Activated T-cell treated with anti-CD3 and anti-CD28 coated beads, Interleukin-2, amount 50 U/mL, for 4 hours (primary cell): ENCODE measurements around the gene EEF1AKMT4. TPM values are rescaled to one million over a fixed set of nuclear protein-coding genes. Genes with fewer than 3 reads are reported as not detected.

Experiments used
- ATAC-seq, 2 donors: fragments of 200-7000 bp; cut with Tn5 transposase; one replicate each; pipeline ENCODE4 v1.10.0; 2021
- DNase-seq: peaks from one replicate; pipeline ENCODE4 v3.0.0-alpha.2; 2020
- H3K27me3 Mint-ChIP-seq: one replicate; pipeline ENCODE4 v1.8.0; 2021; ENCODE audit warnings: low read depth, mixed read lengths
- H3K36me3 Mint-ChIP-seq: one replicate; pipeline ENCODE4 v1.8.0; 2022; ENCODE audit warnings: mixed read lengths; ENCODE audit not compliant: insufficient read depth
- H3K4me1 Mint-ChIP-seq: one replicate; pipeline ENCODE4 v1.8.0; 2021; ENCODE audit warnings: low read depth, mixed read lengths
- H3K4me3 Mint-ChIP-seq: one replicate; pipeline ENCODE4 v1.8.0; 2021; ENCODE audit warnings: mild to moderate bottlenecking, moderate library complexity, mixed read lengths
- H3K9me3 Mint-ChIP-seq: one replicate; pipeline ENCODE4 v1.8.0; 2021; ENCODE audit warnings: mixed read lengths
- total RNA-seq, 3 donors: library from RNA; stranded (reverse); gene quantifications; one replicate each; pipeline ENCODE4 v1.2.1, GENCODE V29; 2021

EEF1AKMT4 gene
- total RNA-seq, 3 donors from 2014 or later, result 15.2 to 19.7 (median 18.1) TPM

DNA sequence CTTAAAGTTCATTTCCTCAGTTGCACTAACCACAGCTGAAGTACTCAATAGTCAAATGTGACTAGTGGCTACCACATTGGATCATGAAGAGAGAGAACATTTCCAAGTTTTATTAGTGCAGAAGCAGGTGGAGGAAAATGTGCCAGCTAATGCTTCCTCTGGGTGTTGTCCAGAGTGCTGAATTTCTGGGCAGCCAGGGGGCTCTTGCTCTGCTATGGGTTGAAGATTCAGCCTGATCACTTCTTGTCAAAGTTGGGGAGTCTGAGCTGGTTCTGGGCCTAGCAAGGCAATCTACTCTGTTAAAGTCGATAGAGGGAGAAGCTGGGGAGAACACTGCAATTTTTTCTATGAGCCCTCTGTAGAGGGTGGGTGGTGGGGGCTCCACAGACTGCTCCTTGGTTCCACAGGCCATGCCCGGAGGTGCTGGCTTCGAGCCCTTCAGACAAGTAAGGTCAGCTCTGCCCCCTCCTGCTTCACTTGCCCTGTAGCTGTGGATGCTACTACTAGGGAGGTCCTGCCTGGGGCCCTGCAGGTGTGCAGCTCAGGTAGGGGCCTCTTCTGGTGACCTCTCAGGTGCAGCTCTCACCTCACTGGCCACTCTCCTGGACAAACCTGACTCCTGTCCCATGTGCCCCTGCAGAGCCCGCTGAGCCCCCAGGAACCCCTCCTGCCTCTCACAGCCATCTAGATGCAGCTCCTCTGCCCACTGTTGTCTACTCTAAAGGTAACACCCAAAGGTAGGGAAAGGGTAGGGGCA lies 8.9 kb upstream of the EEF1AKMT4 start:
- Mint-ChIP-seq H3K9me3 (no peaks in the 10 kb centered on the region), H3K36me3 (peaks cover 21% of the 10 kb centered on the region), H3K27me3 (no peaks in the 10 kb centered on the region), H3K4me3 (no peak overlapping the region), H3K4me1 (no peaks in the 10 kb centered on the region)
- peak in 1 of 2 donors; percentile 21 for ATAC-seq
- no peak for DNase-seq

DNA sequence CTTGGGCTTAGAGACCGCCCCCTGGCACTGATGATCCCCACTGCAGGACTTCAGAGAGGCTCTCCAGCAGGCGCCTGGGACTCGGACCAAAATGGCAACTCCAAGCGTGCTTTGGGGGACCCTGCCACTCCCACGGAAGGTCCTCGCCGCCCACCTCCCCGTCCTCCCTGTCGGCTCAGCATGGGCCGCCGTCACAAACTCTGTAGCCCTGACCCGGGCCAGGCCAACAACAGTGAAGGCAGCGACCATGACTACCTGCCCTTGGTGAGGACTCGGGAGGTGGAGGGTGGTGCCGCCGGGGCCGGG lies 8.4 kb upstream of the EEF1AKMT4 start:
- Mint-ChIP-seq H3K9me3 (no peaks in the 10 kb centered on the region), H3K4me3 (no peak overlapping the region), H3K4me1 (peaks cover under 1% of the 10 kb centered on the region), H3K27me3 (no peaks in the 10 kb centered on the region), H3K36me3 (peaks cover 26% of the 10 kb centered on the region)
- ATAC-seq (peak in 1 of 2 donors; percentile 20), DNase-seq (no peak)

DNA sequence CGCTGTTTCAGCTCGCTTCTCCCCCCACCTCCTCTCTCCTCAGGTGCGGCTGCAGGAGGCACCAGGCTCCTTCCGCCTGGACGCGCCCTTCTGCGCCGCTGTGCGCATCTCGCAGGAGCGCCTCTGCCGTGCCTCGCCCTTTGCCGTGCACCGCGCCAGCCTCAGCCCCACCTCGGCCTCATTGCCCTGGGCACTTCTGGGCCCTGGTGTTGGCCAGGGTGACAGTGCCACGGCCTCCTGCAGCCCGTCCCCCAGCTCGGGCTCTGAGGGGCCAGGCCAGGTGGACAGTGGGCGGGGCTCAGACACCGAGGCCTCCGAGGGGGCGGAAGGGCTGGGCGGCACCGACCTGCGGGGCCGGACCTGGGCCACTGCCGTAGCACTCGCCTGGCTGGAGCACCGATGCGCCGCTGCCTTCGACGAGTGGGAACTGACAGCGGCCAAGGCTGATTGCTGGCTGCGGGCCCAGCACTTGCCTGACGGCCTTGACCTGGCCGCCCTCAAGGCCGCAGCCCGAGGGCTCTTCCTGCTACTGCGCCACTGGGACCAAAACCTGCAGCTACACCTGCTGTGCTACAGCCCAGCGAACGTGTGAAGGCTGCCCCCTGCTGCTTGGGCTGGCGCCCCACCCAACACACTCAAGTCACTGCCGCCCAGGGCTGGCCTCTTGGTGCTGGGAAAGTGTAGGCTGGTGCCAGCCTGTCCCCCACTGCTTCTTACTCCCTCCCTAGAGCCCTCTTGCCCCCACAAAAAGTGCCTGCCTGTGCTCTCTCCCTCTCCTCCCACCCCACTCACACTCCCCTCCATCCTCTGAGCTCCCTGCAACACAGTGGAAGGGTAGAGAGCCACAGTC lies 7.8 kb upstream of the EEF1AKMT4 start:
- Mint-ChIP-seq H3K4me3 (no peak overlapping the region), H3K4me1 (peaks cover 2% of the 10 kb centered on the region), H3K9me3 (no peaks in the 10 kb centered on the region), H3K36me3 (peaks cover 27% of the 10 kb centered on the region), H3K27me3 (no peaks in the 10 kb centered on the region)
- ATAC-seq (peak; percentile 28 to 51), DNase-seq (no peak)

DNA sequence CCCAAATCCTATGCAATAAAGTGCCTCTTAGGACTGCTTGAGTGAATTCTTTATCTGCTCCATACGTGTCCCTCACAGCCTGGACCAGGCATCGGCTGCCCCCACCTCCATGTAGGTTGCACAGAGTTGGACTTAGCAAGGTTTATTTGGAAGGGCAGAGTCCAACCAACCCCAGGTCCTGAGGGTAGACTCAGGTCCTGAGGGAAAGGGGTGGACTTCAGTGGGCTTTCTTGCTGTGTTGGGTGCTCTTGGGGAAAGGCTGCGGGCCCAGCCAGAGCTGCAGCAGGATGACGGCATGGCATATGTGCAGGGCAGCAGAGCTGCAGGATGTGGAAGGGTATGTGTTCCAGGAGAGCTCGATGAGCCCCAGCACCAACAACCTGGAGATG lies 7.2 kb upstream of the EEF1AKMT4 start:
- Mint-ChIP-seq H3K4me1 (peaks cover 2% of the 10 kb centered on the region), H3K4me3 (no peak overlapping the region), H3K36me3 (peaks cover 27% of the 10 kb centered on the region), H3K27me3 (no peaks in the 10 kb centered on the region), H3K9me3 (no peaks in the 10 kb centered on the region)
- DNase-seq (no peak), ATAC-seq (no peak)

DNA sequence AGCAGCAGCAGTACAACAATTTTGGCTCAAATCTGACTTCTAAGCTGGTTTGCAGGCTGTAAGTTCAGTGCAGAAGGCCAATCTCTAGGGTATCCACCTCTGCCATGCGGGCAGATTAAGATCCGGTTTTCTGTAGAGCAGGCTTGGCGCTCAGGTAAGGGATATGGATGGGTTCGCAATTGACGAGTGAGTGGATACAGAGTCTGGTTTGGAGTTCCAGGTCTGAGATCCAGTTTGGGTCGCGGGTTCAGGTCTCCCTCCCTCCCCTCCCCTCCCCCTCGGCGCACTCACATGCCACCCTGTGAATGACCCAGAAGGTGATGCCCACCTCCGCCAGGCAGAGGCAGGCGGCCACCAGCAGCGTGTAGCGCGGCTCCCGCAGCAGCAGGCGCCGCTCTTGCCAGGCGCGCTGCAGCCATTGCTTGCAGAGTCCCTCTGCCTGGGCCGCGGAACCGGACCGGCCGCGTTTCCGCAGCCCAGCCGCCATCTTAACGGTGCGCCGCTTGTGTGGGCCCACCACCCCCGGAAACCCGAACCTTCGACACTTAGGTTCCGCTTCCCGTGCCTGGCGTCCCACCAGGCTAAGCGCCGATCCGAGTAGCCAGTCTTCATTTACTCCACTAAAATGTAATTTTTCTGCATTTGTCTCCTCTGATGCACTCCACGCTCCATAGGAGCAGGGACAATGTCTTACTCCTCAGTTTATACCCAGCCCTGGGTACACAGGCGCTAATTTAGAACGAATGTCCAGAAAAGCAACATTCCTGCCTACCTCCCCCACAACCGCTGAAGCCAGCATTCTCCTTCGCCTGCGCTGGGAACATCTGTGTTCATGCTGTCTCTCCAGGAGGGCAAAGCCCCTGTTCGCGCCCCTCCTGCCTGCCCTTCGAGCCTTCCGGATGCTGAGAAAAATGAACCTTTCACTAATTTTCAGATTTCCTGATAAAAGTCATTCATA lies 739 bp upstream of the EEF1AKMT4 start, which contains the start of gene ALG3:
TSS of gene ALG3 (minus strand) at position 509 of the 958 bp plus-strand sequence. CDS start at position 487, 22 bp downstream.
- ATAC-seq (peak; percentile 57 to 58), DNase-seq (peak; percentile 85)
- Mint-ChIP-seq H3K36me3 (peaks cover 19% of the 10 kb centered on the region), H3K4me3 (peak within 1 kb of the TSS; percentile 89), H3K9me3 (no peaks in the 10 kb centered on the region), H3K27me3 (no peaks in the 10 kb centered on the region), H3K4me1 (peaks cover 9% of the 10 kb centered on the region)

DNA sequence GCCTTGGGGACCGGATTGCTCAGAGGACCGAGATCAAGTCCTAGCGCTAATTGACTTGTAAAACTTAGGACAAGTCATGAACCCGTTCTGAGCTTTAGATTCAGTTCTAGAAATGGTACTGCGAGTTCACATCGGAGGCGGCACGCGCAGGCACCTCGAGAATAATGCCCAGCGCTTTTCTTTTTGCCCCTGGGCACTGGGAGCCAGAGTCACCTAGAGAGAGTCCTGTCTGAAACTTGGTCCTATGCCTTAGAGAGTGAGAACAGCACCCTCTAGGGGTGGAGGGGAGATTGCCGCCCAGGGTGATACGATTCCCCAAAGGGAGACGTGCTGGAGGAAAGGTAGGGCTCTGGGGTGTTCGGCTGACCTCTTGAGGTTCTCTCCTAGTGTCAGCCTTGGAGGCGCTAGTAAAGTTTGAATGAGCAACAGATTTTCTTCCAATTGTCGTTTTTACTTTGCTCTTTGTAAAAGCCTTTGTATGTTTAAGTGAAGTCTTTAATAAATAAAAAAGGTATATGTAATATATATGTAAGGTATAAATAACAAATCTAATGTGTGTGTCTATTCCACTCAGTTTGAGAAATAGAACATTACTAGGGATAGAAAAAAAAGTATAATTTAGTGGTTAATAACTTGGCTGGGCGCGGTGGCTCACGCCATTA lies 826 bp downstream of the EEF1AKMT4 start:
- peak; percentile 60 to 65 for ATAC-seq

DNA sequence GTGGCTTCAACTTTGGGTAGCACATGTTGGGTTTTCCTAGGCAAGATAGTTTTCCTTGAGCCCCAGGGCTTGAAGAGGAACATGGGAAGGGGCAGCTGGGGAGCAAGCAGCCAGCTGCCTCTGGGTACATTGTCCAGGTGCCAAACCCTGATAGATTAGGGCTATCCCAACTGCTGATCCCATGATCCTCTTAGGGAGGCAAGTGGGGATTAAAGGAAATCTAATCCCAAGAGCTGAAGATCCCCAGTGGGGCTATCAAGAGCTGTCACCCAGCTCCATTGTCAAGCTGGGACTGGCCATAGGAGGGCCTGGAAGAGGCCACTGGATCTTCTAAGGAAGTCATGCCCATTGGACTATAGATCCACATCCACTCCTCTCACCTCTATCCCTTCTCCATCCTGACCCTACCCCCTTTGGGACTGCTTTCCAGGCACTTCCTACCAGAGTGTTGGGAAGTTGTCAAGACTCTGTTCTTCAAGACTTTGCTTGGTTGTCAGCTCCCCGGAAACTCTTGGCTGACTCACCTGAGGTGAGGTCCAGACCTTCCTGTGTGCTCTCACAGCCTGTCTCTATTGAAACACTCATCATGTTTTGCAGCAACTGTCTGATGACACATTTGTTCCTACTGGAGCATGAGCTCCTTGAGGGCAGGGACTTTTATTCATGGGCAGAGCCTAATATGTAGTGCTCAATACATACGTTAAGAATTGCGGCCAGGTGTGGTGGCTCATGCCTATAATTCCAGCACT lies 6.0 kb downstream of the EEF1AKMT4 start:
- H3K36me3 Mint-ChIP-seq, result peaks cover 5% of the 10 kb centered on the region
- no peak for DNase-seq
- ATAC-seq, result peak; percentile 62 to 69
- H3K9me3 Mint-ChIP-seq, result no peaks in the 10 kb centered on the region
- H3K4me3 Mint-ChIP-seq, result no peak overlapping the region
- H3K4me1 Mint-ChIP-seq, result peaks cover 12% of the 10 kb centered on the region
- H3K27me3 Mint-ChIP-seq, result peaks cover 5% of the 10 kb centered on the region

More for the DNA sequence above, 826 bp downstream of the EEF1AKMT4 start:
- Mint-ChIP-seq H3K4me1 (peaks cover 9% of the 10 kb centered on the region), H3K36me3 (peaks cover 6% of the 10 kb centered on the region), H3K27me3 (no peaks in the 10 kb centered on the region), H3K9me3 (no peaks in the 10 kb centered on the region), H3K4me3 (peak overlapping the region; percentile 89)
- DNase-seq, result peak; percentile 87

DNA sequence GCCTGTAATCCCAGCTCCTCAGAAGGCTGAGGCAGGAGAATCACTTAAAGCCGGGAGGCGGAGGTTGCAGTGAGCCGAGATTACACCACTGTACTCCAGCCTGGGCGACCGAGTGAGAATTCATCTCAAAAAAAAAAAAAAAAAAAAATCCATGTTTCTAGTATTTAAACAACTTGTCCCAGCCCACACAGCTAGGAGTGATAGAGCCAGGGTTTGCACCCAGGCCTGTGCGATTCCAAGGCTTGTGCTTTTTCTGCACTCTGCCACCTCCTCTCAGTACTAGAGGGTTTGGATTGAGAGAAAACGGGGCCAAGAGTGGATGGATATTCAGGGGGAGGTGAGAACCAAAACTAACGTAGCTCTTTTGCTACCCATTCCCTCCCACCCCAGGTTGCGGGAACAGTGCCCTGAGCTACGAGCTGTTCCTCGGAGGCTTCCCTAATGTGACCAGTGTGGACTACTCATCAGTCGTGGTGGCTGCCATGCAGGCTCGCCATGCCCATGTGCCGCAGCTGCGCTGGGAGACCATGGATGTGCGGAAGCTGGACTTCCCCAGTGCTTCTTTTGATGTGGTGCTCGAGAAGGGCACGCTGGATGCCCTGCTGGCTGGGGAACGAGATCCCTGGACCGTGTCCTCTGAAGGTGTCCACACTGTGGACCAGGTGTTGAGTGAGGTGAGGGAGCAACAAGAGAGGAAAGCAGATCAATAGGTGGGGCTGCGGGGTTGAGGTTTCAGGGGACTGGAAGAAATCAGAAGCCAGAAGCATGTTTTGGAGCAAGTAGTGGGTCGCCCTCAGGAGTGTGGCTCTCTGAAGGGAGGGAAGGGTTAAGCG lies 7.8 kb downstream of the EEF1AKMT4 start:
- Mint-ChIP-seq H3K36me3 (peaks cover 5% of the 10 kb centered on the region), H3K27me3 (peaks cover 13% of the 10 kb centered on the region), H3K4me1 (peaks cover 21% of the 10 kb centered on the region), H3K4me3 (no peak overlapping the region), H3K9me3 (no peaks in the 10 kb centered on the region)
- ATAC-seq, result no peak
- DNase-seq, result no peak

DNA sequence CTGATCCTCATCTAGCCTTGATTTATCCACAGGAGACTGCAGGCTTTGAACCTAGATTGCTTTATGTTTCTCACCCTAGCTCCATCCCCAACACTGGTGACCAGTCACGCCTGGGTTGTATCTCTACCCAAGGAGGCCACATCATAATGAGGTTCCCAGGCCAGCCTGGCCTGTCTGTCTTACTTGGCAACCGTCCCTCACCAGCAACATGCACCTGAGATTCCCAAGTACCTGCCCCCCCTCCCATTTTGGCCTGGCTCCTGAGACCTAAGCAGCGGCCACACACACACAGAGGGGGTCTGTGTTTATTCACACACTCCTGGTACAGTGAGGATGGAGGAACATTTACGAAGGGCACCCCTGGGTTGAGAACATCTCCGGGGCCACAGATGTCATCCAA lies 9.5 kb downstream of the EEF1AKMT4 start:
- Mint-ChIP-seq H3K9me3 (no peaks in the 10 kb centered on the region), H3K27me3 (peaks cover 19% of the 10 kb centered on the region), H3K4me1 (peaks cover 26% of the 10 kb centered on the region), H3K36me3 (peaks cover 5% of the 10 kb centered on the region), H3K4me3 (no peak overlapping the region)
- ATAC-seq (no peak), DNase-seq (no peak)

DNA sequence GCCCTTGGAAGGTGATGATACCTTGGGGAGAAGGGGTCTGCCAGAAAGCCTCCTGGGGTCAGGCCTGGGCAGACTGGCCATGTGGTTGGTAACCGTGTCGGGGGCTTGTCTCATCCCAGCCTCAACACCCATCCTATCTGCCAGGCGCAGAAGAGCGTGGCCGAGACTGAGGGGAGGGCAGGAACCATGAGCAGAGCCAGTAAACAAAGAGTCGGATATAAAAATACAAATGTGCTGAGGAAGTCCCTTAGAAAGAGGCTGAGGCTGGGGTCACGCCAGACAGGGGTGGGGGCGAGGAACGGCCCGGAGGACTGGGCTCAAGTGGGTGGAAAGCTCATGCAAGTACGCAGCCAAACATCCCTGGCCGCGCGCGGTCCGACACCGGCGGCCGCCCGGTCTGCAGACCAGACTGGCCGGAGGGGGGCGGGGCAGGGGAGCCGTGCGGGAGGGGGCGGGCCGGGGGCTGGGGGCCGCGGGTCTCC lies 10.0 kb downstream of the EEF1AKMT4 start:
- ATAC-seq (no peak), DNase-seq (no peak)
- Mint-ChIP-seq H3K36me3 (peaks cover 5% of the 10 kb centered on the region), H3K4me1 (peaks cover 26% of the 10 kb centered on the region), H3K27me3 (peaks cover 19% of the 10 kb centered on the region), H3K9me3 (no peaks in the 10 kb centered on the region), H3K4me3 (peak overlapping the region; percentile 64)

DNA sequence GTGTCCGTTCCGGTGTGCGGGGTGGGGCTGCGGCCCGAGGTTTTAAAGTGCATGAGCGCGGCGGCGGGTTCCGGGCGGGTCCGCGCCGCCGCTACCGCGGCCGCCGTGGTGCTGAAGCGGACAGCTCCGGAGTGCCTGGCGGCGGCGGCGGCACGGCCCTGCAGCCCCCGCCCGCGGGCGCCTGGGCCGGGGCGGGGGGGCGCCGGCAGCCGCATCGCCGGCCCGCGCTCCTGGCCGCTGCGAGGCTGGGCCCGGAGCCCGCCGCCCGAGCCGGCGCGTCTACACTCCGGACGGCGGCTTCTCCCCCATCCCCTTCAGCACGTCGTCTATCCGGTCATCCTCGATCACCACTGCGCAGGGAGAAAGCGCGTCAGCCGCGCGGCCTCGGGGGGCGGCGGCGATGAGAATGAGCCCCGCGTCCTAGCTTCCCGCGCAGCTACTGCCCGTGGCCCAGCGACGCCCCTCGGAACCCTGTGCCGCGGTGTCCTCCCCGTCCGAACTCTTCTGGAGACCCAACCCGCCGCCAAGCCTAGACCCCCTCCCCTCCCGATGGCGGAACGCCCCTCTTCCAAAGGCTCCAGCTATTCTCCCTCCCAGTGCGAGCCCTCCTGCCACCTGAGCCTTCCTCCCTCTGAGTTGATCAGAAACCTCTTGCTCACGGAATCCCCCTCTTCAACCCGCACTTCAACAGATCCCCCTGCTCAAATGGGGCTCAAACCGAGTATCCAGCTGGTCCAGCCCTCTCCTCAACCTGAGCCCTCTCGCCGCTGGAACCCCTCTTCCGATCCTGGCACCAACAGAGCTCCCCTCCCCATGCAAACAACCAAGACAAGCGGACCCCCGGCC lies 10.6 kb downstream of the EEF1AKMT4 start:
- peak; percentile 20 for DNase-seq
- Mint-ChIP-seq H3K27me3 (peaks cover 24% of the 10 kb centered on the region), H3K4me1 (peaks cover 26% of the 10 kb centered on the region), H3K36me3 (peaks cover 5% of the 10 kb centered on the region), H3K9me3 (no peaks in the 10 kb centered on the region), H3K4me3 (peak overlapping the region; percentile 82)
- ATAC-seq, result peak; percentile 47 to 51
